IMR-90 (cell line): ENCODE data around the gene PYGO2. TPM values are rescaled to one million over a fixed set of nuclear protein-coding genes. Genes with fewer than 3 reads are reported as not detected.
A peak's percentile ranks its signal among the peaks of the same experiment; 100 is the strongest.

Experiments
- ATAC-seq: fragments of 200-7000 bp; cut with Tn5 transposase; 2 replicates; pipeline ENCODE4 v1.9.1; 2020; ENCODE audit warnings: low read depth, mild to moderate bottlenecking, moderate library complexity
- BruUV-seq: library from RNA; stranded (reverse); fragments of 400-500 nt; replicated peaks from 2 replicates; lab custom pipeline; 2021; lab: Mats Ljungman, UMichigan
- CTCF ChIA-PET: fragments of 300-600 bp; formaldehyde crosslinking; extraction: SDS; loops from one replicate; lab custom pipeline; 2021; ENCODE audit warnings: antibody characterized with exemption; lab: Yijun Ruan, JAX
- POLR2A ChIA-PET: fragments of 300-600 bp; sonication (Branson Sonifier 250); formaldehyde crosslinking; loops from one replicate; lab custom pipeline; 2022; ENCODE audit warnings: antibody characterized with exemption; ENCODE audit not compliant: unreplicated experiment; lab: Charles Lee
- DNase-seq: peaks from one replicate; pipeline ENCODE4 v3.0.0; 2013
- H2AFZ ChIP-seq: replicated peaks from 2 replicates; pipeline ENCODE3; 2013; ENCODE audit warnings: low read length, mild to moderate bottlenecking; ENCODE audit not compliant: poor library complexity
- H2AK5ac ChIP-seq: 2 replicates; pipeline ENCODE4 v1.6.1; 2013; ENCODE audit warnings: low read depth, low read length, inconsistent platforms
- H2AK9ac ChIP-seq: replicated peaks from 2 replicates; pipeline ENCODE3; 2013; ENCODE audit warnings: mild to moderate bottlenecking, low read depth, low read length, moderate library complexity; ENCODE audit not compliant: poor library complexity
- H2BK120ac ChIP-seq: 2 replicates; pipeline ENCODE4 v1.6.1; 2013; ENCODE audit warnings: low read depth, low read length, inconsistent platforms
- H2BK15ac ChIP-seq: 3 replicates; pipeline ENCODE4 v1.6.1; 2013; ENCODE audit warnings: low read depth, low read length, inconsistent platforms
- H2BK20ac ChIP-seq: 2 replicates; pipeline ENCODE4 v1.6.1; 2013; ENCODE audit warnings: low read depth, mild to moderate bottlenecking, inconsistent platforms, low read length, moderate library complexity
- H2BK5ac ChIP-seq: 2 replicates; pipeline ENCODE4 v1.6.1; 2013; ENCODE audit warnings: mild to moderate bottlenecking, low read depth, low read length, inconsistent platforms; ENCODE audit not compliant: poor library complexity, severe bottlenecking
- H3K14ac ChIP-seq: replicated peaks from 2 replicates; pipeline ENCODE4 v1.6.1; 2013; ENCODE audit warnings: low read depth, low read length, inconsistent platforms
- H3K18ac ChIP-seq: 2 replicates; pipeline ENCODE4 v1.6.1; 2013; ENCODE audit warnings: low read depth, low read length, control low read depth
- H3K23ac ChIP-seq: 2 replicates; pipeline ENCODE4 v1.6.1; 2013; ENCODE audit warnings: low read depth, low read length, inconsistent platforms
- H3K27ac ChIP-seq: 2 replicates; pipeline ENCODE4 v1.5.1; 2013; ENCODE audit warnings: mild to moderate bottlenecking, control low read depth, low read length; ENCODE audit not compliant: insufficient read depth
- H3K27me3 ChIP-seq: 2 replicates; pipeline ENCODE4 v1.6.1; 2013; ENCODE audit warnings: low read length; ENCODE audit not compliant: control insufficient read depth, insufficient read depth
- H3K36me3 ChIP-seq: 2 replicates; pipeline ENCODE4 v1.6.1; 2013; ENCODE audit warnings: low read length, mixed read lengths; ENCODE audit not compliant: control insufficient read depth, insufficient read depth
- H3K4ac ChIP-seq: 2 replicates; pipeline ENCODE4 v1.6.1; 2013; ENCODE audit warnings: low read depth, low read length, inconsistent platforms
- H3K4me1 ChIP-seq: 2 replicates; pipeline ENCODE4 v1.6.1; 2013; ENCODE audit warnings: low read length, mixed read lengths; ENCODE audit not compliant: control insufficient read depth, insufficient read depth
- H3K4me2 ChIP-seq: 2 replicates; pipeline ENCODE4 v1.6.1; 2013; ENCODE audit warnings: low read depth, mild to moderate bottlenecking, control low read depth, low read length, moderate library complexity
- H3K4me3 ChIP-seq: 2 replicates; pipeline ENCODE4 v1.5.1; 2013; ENCODE audit warnings: low read depth, mild to moderate bottlenecking, control low read depth, low read length, moderate library complexity; ENCODE audit not compliant: insufficient read depth
- H3K56ac ChIP-seq: 2 replicates; pipeline ENCODE4 v1.6.1; 2013; ENCODE audit warnings: low read length, inconsistent platforms; ENCODE audit not compliant: insufficient read depth; ENCODE audit errors: extremely low read depth
- H3K79me1 ChIP-seq, 2 experiments: 2 replicates each; pipeline ENCODE4 v1.6.1; 2013; ENCODE audit warnings: low read length in 2 of 2, inconsistent platforms in 1 of 2, low read depth in 1 of 2
- H3K9ac ChIP-seq: 2 replicates; pipeline ENCODE4 v1.6.1; 2013; ENCODE audit warnings: low read depth, low read length, control low read depth
- H3K9me1 ChIP-seq: 2 replicates; pipeline ENCODE4 v1.6.1; 2013; ENCODE audit warnings: low read length, inconsistent platforms; ENCODE audit not compliant: insufficient read depth
- H3K9me3 ChIP-seq: 2 replicates; pipeline ENCODE4 v1.6.1; 2013; ENCODE audit warnings: low read length; ENCODE audit not compliant: control insufficient read depth, insufficient read depth
- H4K20me1 ChIP-seq: 2 replicates; pipeline ENCODE4 v1.6.1; 2013; ENCODE audit warnings: low read length, inconsistent platforms; ENCODE audit not compliant: insufficient read depth
- H4K5ac ChIP-seq: 2 replicates; pipeline ENCODE4 v1.6.1; 2013; ENCODE audit warnings: mild to moderate bottlenecking, low read depth, low read length, control low read depth
- H4K8ac ChIP-seq, 2 experiments: 2 replicates each; pipeline ENCODE4 v1.6.1; 2013; ENCODE audit warnings: low read depth in 2 of 2, low read length in 2 of 2, control low read depth in 1 of 2, inconsistent platforms in 1 of 2
- H4K91ac ChIP-seq: 2 replicates; pipeline ENCODE4 v1.6.1; 2013; ENCODE audit warnings: low read depth, low read length, inconsistent platforms; ENCODE audit not compliant: insufficient read depth
- BHLHE40 ChIP-seq: fragments of 150-350 bp; IDR thresholded peaks from 2 replicates; pipeline ENCODE4 v1.6.1; 2016; ENCODE audit warnings: mild to moderate bottlenecking, low read depth, low read length
- CEBPB ChIP-seq: IDR thresholded peaks from 2 replicates; pipeline ENCODE4 v1.6.1; 2012; ENCODE audit warnings: low read depth, low read length, improper control_type of control experiment
- CTCF ChIP-seq: conservative IDR thresholded peaks from 2 replicates; pipeline ENCODE4 v1.5.1; 2012; ENCODE audit warnings: mild to moderate bottlenecking, low read depth, low read length, improper control_type of control experiment
- ELK1 ChIP-seq: fragments of 150-350 bp; IDR thresholded peaks from 2 replicates; pipeline ENCODE4 v1.6.1; 2016; ENCODE audit warnings: low read depth, mild to moderate bottlenecking, low read length, moderate library complexity, borderline replicate concordance
- POLR2A ChIP-seq: IDR thresholded peaks from 2 replicates; pipeline ENCODE4 v1.6.1; 2012; ENCODE audit warnings: mild to moderate bottlenecking, low read depth, low read length
- RAD21 ChIP-seq: IDR thresholded peaks from 2 replicates; pipeline ENCODE4 v1.6.1; 2012; ENCODE audit warnings: low read length, improper control_type of control experiment
- WGBS, 2 experiments: methylation state at CpG; one replicate each; pipeline versions ENCODE4 v1.1.5 to v1.1.7; 2013; ENCODE audit warnings: missing lambda C conversion rate in 2 of 2; ENCODE audit not compliant: insufficient read length in 1 of 2; ENCODE audit errors: extremely low coverage in 2 of 2; 5-methylcytosine and 5-hydroxymethylcytosine counted together
- dilution Hi-C: fragments of 300-500 bp; cut with HindIII; formaldehyde crosslinking; loops from one replicate; pipeline ENCODE4 v1.14.3; 2018; ENCODE audit warnings: low sequenced_read_pairs; ENCODE audit not compliant: unreplicated experiment
- in situ Hi-C: fragments of 300-500 bp; cut with MboI; formaldehyde crosslinking; loops from 3 replicates; pipeline ENCODE4 v1.14.3; 2019; ENCODE audit warnings: low sequenced_read_pairs, inconsistent platforms, mixed read lengths
- intact Hi-C: fragments of 100-400 bp; cut with micrococcal nuclease; formaldehyde crosslinking; loops from 2 replicates; pipeline ENCODE4 v1.10.0; 2022
- polyA plus RNA-seq, 3 experiments: library from polyadenylated mRNA; depleted of rRNA; stranded (reverse); fragments of >200 nt; gene quantifications; 2 replicates each; pipeline ENCODE4 v1.2.3, GENCODE V29; 2012; ENCODE audit warnings: low replicate concordance in 1 of 3
- total RNA-seq: library from RNA; depleted of rRNA; stranded (reverse); fragments of >200 nt; gene quantifications from 2 replicates; pipeline ENCODE4 v1.2.3, GENCODE V29; 2012

PYGO2 gene
- total and polyA plus RNA-seq, 2 of the 4 experiments (the other 2 are of a cell fraction) = 5.4 to 14.8 TPM

GRCh38 chr1:154945160-154945961, 16.2 kb downstream of the PYGO2 start:
- TSS peak; percentile 81 for BruUV-seq
- POLR2A ChIA-PET = interaction anchor here (0.5 kb wide), 1 partner anchor 387 kb away, joined by 8 read pairs; the partner anchor contains the start of gene UBE2Q1
- intact Hi-C loops = no loop called here

More at GRCh38 chr1:154945160-154945961, 16.2 kb downstream of the PYGO2 start:
- Histone ChIP-seq H2AK9ac (no peak overlapping the region), H3K14ac (no peak overlapping the region), H3K9ac (no peak overlapping the region), H2AK5ac (no peak overlapping the region), H3K4ac (no peak overlapping the region), H3K18ac (no peak overlapping the region), H3K23ac (no peak overlapping the region), H4K91ac (no peak overlapping the region), H3K4me3 (no peak overlapping the region), H3K27me3 (no peaks in the 10 kb centered on the region), H2BK15ac (no peak overlapping the region), H3K9me1 (no peaks in the 10 kb centered on the region), H4K5ac (no peak overlapping the region), H3K4me1 (no peaks in the 10 kb centered on the region; the same call in 1 of the 2 replicates), H3K36me3 (peaks cover 36% of the 10 kb centered on the region), H3K79me1 (no peaks in the 10 kb centered on the region), H3K4me2 (no peak overlapping the region), H4K8ac (no peak overlapping the region), H2BK5ac (no peak overlapping the region), H4K20me1 (no peaks in the 10 kb centered on the region; the same call in 1 of the 2 replicates), H2BK120ac (no peak overlapping the region), H3K27ac (no peak overlapping the region), H3K56ac (no peak overlapping the region), H2BK20ac (no peak overlapping the region), H3K9me3 (no peaks in the 10 kb centered on the region), H2AFZ (no peak overlapping the region)
- in situ Hi-C loops (no loop called here), dilution Hi-C loops (no loop called here)
- ATAC-seq = no peak
- WGBS, 2 experiments = 74% methylated on average over 6 of the region's 15 CpGs; no CpG with 5 or more reads in 1 of the 2 experiments
- CTCF ChIA-PET = no interaction called here
- TF ChIP-seq CEBPB (no peak), POLR2A (no peak), CTCF (no peak), RAD21 (no peak), BHLHE40 (no peak), ELK1 (no peak)
- no peak for DNase-seq
